ENCODE results near the gene MBP. TPM values are rescaled to one million over a fixed set of nuclear protein-coding genes. Genes with fewer than 3 reads are reported as not detected.

Gene MBP
- total and polyA plus RNA-seq, 2 experiments from 2014 or later, result 18.4 to 22.9 TPM

DNA sequence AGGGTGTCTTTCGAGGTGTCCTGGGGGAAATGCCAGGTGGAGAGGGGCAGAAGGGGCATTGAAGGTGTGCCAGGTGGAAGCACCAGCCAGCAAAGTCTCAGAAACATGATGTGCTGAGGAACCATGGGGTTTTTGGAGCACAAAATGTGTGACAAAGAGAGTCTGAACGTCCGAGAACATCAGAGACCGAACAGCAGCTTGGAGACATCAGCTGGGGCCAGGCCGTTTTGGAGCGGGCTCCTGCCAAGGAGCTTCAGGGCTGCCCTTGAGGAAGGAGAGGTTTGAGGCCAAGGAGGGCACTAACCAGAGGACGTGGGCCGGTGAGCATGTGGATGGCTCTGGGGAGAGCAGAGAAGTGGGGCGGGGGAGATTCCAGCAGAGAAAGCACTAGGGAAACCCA is 5.3 kb upstream of the MBP start (continued):
- TF ChIP-seq REST (IDR thresholded peaks at IDR 0.05; ENCODE audit: unreplicated experiment), result no peak

DNA sequence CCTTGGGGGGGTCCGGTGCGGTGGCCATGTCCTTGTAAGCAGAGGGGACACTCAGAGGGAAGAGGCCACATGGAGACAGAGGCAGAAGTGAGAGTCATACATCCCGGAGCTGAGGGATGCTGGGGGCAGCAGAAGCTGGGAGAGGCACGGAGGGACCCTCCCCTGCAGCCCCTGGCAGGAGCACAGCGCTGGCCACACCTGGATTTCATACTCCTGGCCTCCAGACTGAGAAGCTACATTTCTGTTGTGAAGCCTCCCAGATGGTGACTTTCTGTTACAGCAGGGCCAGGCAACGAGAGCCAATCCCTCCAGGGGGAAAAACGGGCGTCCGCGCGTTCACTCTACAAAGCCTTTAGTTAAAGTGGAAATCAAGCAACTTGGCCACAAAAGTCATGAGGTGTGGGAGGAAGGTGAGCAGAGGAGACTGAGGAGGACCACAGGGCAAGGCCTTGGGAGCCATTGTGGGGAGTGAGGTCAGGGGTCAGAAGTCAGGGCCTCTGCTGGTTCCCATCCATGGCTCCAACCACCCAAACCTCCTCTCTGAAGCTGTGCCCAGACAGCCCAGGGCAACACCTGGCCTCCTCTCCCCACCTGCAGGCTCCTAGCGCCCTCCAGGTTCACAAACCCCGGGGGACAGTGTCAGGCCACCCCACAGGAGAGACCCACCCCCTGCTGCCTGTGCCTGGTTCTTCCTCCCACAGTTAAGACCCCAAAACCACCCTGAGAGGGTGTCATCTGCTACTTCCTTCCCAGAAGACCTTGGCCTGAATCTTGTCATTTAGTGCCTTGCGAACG is 4.5 kb upstream of the MBP start:
- no peaks in the 10 kb centered on the region for H3K4me1 ChIP-seq (ENCODE audit: insufficient read depth)
- no peak for ATAC-seq
- Mint-ChIP-seq H3K27me3 (ENCODE audit: insufficient read depth, low read depth, poor library complexity) (peaks cover 30% of the 10 kb centered on the region), H3K4me1 (peaks cover 8% of the 10 kb centered on the region), H3K27ac (no peak overlapping the region), H3K36me3 (ENCODE audit: low read depth) (peaks cover 10% of the 10 kb centered on the region), H3K9me3 (peaks cover 11% of the 10 kb centered on the region), H3K4me3 (no peak overlapping the region)
- H3F3A ChIP-seq (replicated peaks; ENCODE audit: low read depth), result peaks cover 5% of the 10 kb centered on the region; the same call in 1 of the 2 replicates
- peaks cover 22% of the 10 kb centered on the region for H3K27me3 ChIP-seq (ENCODE audit: insufficient read depth)
- H3K9me2 ChIP-seq (ENCODE audit: insufficient read depth), result no peaks in the 10 kb centered on the region
- H3K36me3 ChIP-seq (ENCODE audit: insufficient read depth), result no peaks in the 10 kb centered on the region
- H3K4me2 ChIP-seq, result no peak overlapping the region
- H2AFZ ChIP-seq, result no peak overlapping the region
- H3K27ac ChIP-seq (ENCODE audit: low read depth), result no peak overlapping the region
- no peaks in the 10 kb centered on the region for H3K79me2 ChIP-seq (replicated peaks; ENCODE audit: insufficient read depth)
- H3K4me3 ChIP-seq, result no peak overlapping the region
- no peak for TF ChIP-seq CREB1 (CRISPR knock-in tag; IDR thresholded peaks at IDR 0.05; ENCODE audit: low read depth)
- TF ChIP-seq, protein P1, sequence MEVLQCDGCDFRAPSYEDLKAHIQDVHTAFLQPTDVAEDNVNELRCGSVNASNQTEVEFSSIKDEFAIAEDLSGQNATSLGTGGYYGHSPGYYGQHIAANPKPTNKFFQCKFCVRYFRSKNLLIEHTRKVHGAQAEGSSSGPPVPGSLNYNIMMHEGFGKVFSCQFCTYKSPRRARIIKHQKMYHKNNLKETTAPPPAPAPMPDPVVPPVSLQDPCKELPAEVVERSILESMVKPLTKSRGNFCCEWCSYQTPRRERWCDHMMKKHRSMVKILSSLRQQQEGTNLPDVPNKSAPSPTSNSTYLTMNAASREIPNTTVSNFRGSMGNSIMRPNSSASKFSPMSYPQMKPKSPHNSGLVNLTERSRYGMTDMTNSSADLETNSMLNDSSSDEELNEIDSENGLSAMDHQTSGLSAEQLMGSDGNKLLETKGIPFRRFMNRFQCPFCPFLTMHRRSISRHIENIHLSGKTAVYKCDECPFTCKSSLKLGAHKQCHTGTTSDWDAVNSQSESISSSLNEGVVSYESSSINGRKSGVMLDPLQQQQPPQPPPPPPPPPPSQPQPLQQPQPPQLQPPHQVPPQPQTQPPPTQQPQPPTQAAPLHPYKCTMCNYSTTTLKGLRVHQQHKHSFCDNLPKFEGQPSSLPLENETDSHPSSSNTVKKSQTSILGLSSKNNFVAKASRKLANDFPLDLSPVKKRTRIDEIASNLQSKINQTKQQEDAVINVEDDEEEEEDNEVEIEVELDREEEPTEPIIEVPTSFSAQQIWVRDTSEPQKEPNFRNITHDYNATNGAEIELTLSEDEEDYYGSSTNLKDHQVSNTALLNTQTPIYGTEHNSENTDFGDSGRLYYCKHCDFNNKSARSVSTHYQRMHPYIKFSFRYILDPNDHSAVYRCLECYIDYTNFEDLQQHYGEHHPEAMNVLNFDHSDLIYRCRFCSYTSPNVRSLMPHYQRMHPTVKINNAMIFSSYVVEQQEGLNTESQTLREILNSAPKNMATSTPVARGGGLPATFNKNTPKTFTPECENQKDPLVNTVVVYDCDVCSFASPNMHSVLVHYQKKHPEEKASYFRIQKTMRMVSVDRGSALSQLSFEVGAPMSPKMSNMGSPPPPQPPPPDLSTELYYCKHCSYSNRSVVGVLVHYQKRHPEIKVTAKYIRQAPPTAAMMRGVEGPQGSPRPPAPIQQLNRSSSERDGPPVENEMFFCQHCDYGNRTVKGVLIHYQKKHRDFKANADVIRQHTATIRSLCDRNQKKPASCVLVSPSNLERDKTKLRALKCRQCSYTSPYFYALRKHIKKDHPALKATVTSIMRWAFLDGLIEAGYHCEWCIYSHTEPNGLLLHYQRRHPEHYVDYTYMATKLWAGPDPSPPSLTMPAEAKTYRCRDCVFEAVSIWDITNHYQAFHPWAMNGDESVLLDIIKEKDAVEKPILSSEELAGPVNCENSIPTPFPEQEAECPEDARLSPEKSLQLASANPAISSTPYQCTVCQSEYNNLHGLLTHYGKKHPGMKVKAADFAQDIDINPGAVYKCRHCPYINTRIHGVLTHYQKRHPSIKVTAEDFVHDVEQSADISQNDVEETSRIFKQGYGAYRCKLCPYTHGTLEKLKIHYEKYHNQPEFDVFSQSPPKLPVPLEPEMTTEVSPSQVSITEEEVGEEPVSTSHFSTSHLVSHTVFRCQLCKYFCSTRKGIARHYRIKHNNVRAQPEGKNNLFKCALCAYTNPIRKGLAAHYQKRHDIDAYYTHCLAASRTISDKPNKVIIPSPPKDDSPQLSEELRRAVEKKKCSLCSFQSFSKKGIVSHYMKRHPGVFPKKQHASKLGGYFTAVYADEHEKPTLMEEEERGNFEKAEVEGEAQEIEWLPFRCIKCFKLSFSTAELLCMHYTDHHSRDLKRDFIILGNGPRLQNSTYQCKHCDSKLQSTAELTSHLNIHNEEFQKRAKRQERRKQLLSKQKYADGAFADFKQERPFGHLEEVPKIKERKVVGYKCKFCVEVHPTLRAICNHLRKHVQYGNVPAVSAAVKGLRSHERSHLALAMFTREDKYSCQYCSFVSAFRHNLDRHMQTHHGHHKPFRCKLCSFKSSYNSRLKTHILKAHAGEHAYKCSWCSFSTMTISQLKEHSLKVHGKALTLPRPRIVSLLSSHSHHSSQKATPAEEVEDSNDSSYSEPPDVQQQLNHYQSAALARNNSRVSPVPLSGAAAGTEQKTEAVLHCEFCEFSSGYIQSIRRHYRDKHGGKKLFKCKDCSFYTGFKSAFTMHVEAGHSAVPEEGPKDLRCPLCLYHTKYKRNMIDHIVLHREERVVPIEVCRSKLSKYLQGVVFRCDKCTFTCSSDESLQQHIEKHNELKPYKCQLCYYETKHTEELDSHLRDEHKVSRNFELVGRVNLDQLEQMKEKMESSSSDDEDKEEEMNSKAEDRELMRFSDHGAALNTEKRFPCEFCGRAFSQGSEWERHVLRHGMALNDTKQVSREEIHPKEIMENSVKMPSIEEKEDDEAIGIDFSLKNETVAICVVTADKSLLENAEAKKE (CRISPR knock-in tag; IDR thresholded peaks at IDR 0.05), result no peak
- TF ChIP-seq JUNB (IDR thresholded peaks at IDR 0.05; ENCODE audit: unreplicated experiment), result no peak
- DNase-seq (ENCODE audit: low spot score), result no peak
- H4K20me1 ChIP-seq (replicated peaks; ENCODE audit: insufficient read depth), result no peaks in the 10 kb centered on the region; the same call in 1 of the 2 replicates

Measured in GM23338 (cell line).